Cardiac muscle cell (in vitro differentiated cells and primary cell): ENCODE measurements around the gene CHST8. TPM values are rescaled to one million over a fixed set of nuclear protein-coding genes. Genes with fewer than 3 reads are reported as not detected.

Experiments
- DNase-seq, 2 donors: peaks; one replicate each; pipeline versions ENCODE4 v3.0.0 to v3.0.0-alpha.2; 2010 to 2017; ENCODE audit warnings: low read depth in 1 of 2, low spot score in 1 of 2
- H3K27ac ChIP-seq: fragments of 200-600 bp; sonication (generic); 2 replicates; pipeline ENCODE4 v1.5.1; 2016
- H3K27me3 ChIP-seq: fragments of 200-600 bp; sonication (generic); 2 replicates; pipeline ENCODE4 v1.6.0; 2016; ENCODE audit warnings: control low read depth
- H3K36me3 ChIP-seq: fragments of 200-600 bp; sonication (generic); 2 replicates; pipeline ENCODE4 v1.5.1; 2016; ENCODE audit warnings: control low read depth
- H3K4me1 ChIP-seq: fragments of 200-600 bp; sonication (generic); 2 replicates; pipeline ENCODE4 v1.8.1; 2017; ENCODE audit warnings: low read depth, mild to moderate bottlenecking, mixed run types
- H3K4me3 ChIP-seq: fragments of 200-600 bp; sonication (generic); 2 replicates; pipeline ENCODE4 v1.5.1; 2016; ENCODE audit warnings: mild to moderate bottlenecking
- H3K9me3 ChIP-seq: fragments of 200-600 bp; sonication (generic); 2 replicates; pipeline ENCODE4 v1.5.1; 2017; ENCODE audit warnings: low read depth, mild to moderate bottlenecking, control low read depth
- polyA plus RNA-seq: library from polyadenylated mRNA; unstranded; fragments of >200 nt; fragmentation: Nextera tagmentation; extraction: Ambion mirVana; gene quantifications from 2 replicates; pipeline ENCODE4 v1.2.1, GENCODE V29; 2016
- total RNA-seq: library from RNA; depleted of rRNA; stranded (reverse); fragments of >200 nt; gene quantifications from 2 replicates; pipeline ENCODE4 v1.2.3, GENCODE V29; 2016
- TF ChIP-seq, protein P1 (sequence below): IDR thresholded peaks from 2 replicates; pipeline ENCODE4 v1.5.1; 2012; ENCODE audit warnings: low read depth, mild to moderate bottlenecking, low read length

CHST8 gene
- total and polyA plus RNA-seq, 2 experiments from 2014 or later, result 0.84 to 0.89 TPM

DNA sequence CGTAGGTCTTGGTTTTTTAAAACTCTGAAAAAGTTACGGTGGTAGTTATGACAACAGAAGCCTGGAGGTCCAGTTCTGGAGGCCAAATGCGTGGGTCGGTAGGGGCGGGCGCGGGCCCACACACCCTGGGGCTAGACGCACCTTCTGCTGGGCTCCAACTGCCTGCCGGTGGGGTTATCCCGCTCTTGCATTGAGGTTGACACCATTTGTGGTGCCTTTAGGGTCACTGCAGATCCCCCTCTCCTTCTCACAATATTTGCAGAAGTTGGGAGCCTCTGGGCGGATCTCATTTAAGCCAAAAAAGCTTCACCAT, 81.6 kb downstream of the CHST8 start:
- TF ChIP-seq, protein P1, sequence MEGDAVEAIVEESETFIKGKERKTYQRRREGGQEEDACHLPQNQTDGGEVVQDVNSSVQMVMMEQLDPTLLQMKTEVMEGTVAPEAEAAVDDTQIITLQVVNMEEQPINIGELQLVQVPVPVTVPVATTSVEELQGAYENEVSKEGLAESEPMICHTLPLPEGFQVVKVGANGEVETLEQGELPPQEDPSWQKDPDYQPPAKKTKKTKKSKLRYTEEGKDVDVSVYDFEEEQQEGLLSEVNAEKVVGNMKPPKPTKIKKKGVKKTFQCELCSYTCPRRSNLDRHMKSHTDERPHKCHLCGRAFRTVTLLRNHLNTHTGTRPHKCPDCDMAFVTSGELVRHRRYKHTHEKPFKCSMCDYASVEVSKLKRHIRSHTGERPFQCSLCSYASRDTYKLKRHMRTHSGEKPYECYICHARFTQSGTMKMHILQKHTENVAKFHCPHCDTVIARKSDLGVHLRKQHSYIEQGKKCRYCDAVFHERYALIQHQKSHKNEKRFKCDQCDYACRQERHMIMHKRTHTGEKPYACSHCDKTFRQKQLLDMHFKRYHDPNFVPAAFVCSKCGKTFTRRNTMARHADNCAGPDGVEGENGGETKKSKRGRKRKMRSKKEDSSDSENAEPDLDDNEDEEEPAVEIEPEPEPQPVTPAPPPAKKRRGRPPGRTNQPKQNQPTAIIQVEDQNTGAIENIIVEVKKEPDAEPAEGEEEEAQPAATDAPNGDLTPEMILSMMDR, result no peak
- DNase-seq, result no peak
- Histone ChIP-seq H3K9me3 (no peaks in the 10 kb centered on the region), H3K4me3 (no peak overlapping the region), H3K27me3 (no peaks in the 10 kb centered on the region), H3K4me1 (no peaks in the 10 kb centered on the region), H3K27ac (no peak overlapping the region), H3K36me3 (no peaks in the 10 kb centered on the region)

GRCh38 chr19:33703821-33704220, 82.1 kb downstream of the CHST8 start:
- Histone ChIP-seq H3K4me3 (no peak overlapping the region), H3K4me1 (no peaks in the 10 kb centered on the region), H3K36me3 (no peaks in the 10 kb centered on the region), H3K27me3 (no peaks in the 10 kb centered on the region), H3K9me3 (no peaks in the 10 kb centered on the region), H3K27ac (no peak overlapping the region)
- DNase-seq, result no peak
- TF ChIP-seq, protein P1, result no peak

DNA sequence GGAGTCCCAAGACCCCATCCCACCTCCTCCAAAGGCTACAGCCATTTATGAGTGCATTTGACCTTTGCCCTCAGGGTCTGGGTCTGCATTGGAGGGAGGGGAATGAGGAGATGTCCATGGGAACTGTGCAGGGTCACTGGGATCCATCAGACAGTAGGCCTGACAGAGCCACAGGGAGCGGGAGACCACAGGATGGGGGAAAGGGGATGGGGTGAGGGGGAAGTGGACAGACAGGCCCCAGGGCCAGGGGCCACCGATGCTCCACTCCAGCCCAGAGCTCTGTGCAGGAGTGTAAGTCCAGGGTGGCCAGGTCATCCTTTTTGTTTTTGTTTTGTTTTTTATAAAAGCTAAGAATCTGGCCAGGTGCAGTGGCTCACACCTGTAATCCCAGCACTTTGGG, 82.5 kb downstream of the CHST8 start:
- Histone ChIP-seq H3K4me1 (no peaks in the 10 kb centered on the region), H3K27ac (no peak overlapping the region), H3K4me3 (no peak overlapping the region), H3K27me3 (no peaks in the 10 kb centered on the region), H3K36me3 (no peaks in the 10 kb centered on the region), H3K9me3 (no peaks in the 10 kb centered on the region)
- no peak for DNase-seq
- TF ChIP-seq, protein P1, result no peak

DNA sequence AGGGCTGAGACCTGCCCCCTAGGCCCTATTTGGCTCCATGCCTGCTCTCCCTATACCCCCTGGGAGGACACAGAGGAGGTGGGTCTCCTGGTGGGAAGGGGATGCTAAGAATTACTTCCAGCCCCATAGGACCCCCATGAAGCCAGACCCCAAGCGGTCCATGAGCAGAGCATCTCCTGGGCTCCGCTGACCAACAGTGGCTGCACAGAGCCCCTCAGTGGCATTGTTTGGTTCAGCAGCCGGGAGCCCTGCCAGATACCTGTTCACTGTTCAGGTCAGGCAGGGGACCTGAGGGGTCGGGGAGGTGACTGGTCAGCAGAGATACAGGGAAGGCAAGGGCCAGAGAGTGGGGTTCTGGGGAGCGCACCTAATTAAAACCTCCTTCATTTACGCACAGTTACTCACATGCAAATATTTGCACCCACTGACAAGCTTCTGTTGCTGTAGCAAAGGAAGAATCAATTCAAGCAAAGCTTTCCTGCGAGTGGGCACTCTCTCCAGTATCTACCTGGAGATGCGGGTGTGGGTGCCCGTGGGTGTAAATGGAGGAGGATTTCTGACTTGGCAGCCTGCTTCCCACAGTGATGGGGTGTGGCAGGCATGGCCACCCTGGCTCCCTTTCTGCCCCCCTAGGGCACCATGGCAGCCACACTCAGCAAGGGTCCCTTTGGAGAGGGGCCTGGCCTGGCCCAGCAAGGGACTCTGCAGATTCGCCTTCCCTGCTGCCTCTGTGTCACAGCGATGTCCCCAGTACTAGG, 83.5 kb downstream of the CHST8 start:
- no peaks in the 10 kb centered on the region for H3K4me1 ChIP-seq
- H3K27me3 ChIP-seq, result no peaks in the 10 kb centered on the region
- TF ChIP-seq, protein P1, result no peak
- H3K27ac ChIP-seq, result no peak overlapping the region
- H3K4me3 ChIP-seq, result no peak overlapping the region
- H3K9me3 ChIP-seq, result no peaks in the 10 kb centered on the region
- no peaks in the 10 kb centered on the region for H3K36me3 ChIP-seq
- DNase-seq, result no peak

DNA sequence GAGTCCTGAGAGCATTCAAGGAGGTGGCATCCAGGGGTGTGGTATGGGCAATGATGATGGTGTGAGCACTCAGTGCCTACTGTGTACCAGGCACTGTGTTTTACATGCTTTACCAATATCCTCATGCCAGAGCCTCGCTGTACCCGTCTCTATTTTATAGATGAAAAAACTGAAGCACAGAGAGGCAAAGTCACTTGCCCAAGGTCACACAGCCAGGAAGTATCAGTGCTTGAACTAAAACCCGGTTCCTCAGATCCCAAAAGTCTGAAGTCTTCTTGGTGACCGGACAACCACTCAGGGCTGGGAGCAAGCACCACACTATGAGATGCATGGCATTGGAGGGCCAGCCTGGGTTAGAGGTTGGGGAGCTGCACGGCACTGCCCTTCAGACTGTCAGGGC, 84.1 kb downstream of the CHST8 start:
- no peaks in the 10 kb centered on the region for H3K36me3 ChIP-seq

More for the DNA sequence above, 84.1 kb downstream of the CHST8 start:
- Histone ChIP-seq H3K9me3 (no peaks in the 10 kb centered on the region), H3K4me1 (no peaks in the 10 kb centered on the region), H3K27ac (no peak overlapping the region), H3K27me3 (no peaks in the 10 kb centered on the region), H3K4me3 (no peak overlapping the region)
- TF ChIP-seq, protein P1, result no peak
- no peak for DNase-seq
